HFF-Myc (cell line): ENCODE measurements around the gene DIP2C.

Experiments
- DNase-seq: peaks from one replicate; pipeline ENCODE4 v3.0.0-alpha.2; 2011; ENCODE audit warnings: low read depth; ENCODE audit errors: extremely low read depth
- H3K4me3 ChIP-seq: replicated peaks from 2 replicates; pipeline ENCODE4 v1.5.1; 2011; ENCODE audit warnings: low read depth, mild to moderate bottlenecking, control low read depth, low read length
- CTCF ChIP-seq: IDR thresholded peaks from 2 replicates; pipeline ENCODE4 v1.5.1; 2012; ENCODE audit warnings: mild to moderate bottlenecking, low read depth, low read length, control low read depth; ENCODE audit errors: missing control alignments

Gene DIP2C

GRCh38 chr10:384538-385305 is 304.7 kb downstream of the DIP2C start:
- H3K4me3 ChIP-seq = no peak overlapping the region
- TF ChIP-seq CTCF = no peak
- no peak for DNase-seq

GRCh38 chr10:383519-383918 is 305.9 kb downstream of the DIP2C start:
- TF ChIP-seq CTCF = no peak
- H3K4me3 ChIP-seq = no peak overlapping the region
- DNase-seq = no peak

- H3K4me3 ChIP-seq = no peak overlapping the region
- no peak for DNase-seq
- no peak for TF ChIP-seq CTCF
Measured at GRCh38 chr10:381805-382204, 307.7 kb downstream of the DIP2C start.

GRCh38 chr10:381346-381745 is 308.1 kb downstream of the DIP2C start:
- DNase-seq = no peak
- TF ChIP-seq CTCF = no peak
- no peak overlapping the region for H3K4me3 ChIP-seq

- DNase-seq = no peak
- no peak for TF ChIP-seq CTCF
- no peak overlapping the region for H3K4me3 ChIP-seq
Measured at GRCh38 chr10:380313-380940, 309.0 kb downstream of the DIP2C start.

GRCh38 chr10:378930-379704 is 310.4 kb downstream of the DIP2C start:
- TF ChIP-seq CTCF = no peak
- no peak overlapping the region for H3K4me3 ChIP-seq
- no peak for DNase-seq
